C4-2B (cell line): ENCODE measurements around the gene ZAP70.

Source experiments
- H3K27ac ChIP-seq: fragments of 450-650 bp; 2 replicates; pipeline ENCODE4 v1.5.1; 2017
- CTCF ChIP-seq: fragments of 450-650 bp; conservative IDR thresholded peaks from 2 replicates; pipeline ENCODE4 v1.5.1; 2017; ENCODE audit warnings: mild to moderate bottlenecking
- ZFX ChIP-seq: fragments of 450-650 bp; IDR thresholded peaks from 2 replicates; pipeline ENCODE4 v1.6.1; 2017

Gene ZAP70

GRCh38 chr2:97732436-97733340, 19.3 kb downstream of the ZAP70 start:
- H3K27ac ChIP-seq: no peak overlapping the region
- TF ChIP-seq CTCF: no peak
- no peak for TF ChIP-seq ZFX

- H3K27ac ChIP-seq: no peak overlapping the region
- TF ChIP-seq ZFX (no peak), CTCF (no peak)
Observed at GRCh38 chr2:97733341-97734035, 20.1 kb downstream of the ZAP70 start.

GRCh38 chr2:97734061-97735051, 21.0 kb downstream of the ZAP70 start:
- TF ChIP-seq ZFX (no peak), CTCF (no peak)
- no peak overlapping the region for H3K27ac ChIP-seq

GRCh38 chr2:97735161-97735561, 21.8 kb downstream of the ZAP70 start:
- H3K27ac ChIP-seq: no peak overlapping the region
- TF ChIP-seq ZFX: no peak
- no peak for TF ChIP-seq CTCF

GRCh38 chr2:97736185-97736584, 22.8 kb downstream of the ZAP70 start:
- no peak for TF ChIP-seq CTCF
- no peak for TF ChIP-seq ZFX
- no peak overlapping the region for H3K27ac ChIP-seq

- TF ChIP-seq ZFX: no peak
- TF ChIP-seq CTCF: no peak
- H3K27ac ChIP-seq: no peak overlapping the region
Observed at GRCh38 chr2:97736608-97737330, 23.4 kb downstream of the ZAP70 start.
